D721Med (cell line): ENCODE measurements around the gene KREMEN2.

Experiments
- DNase-seq: peaks from one replicate; pipeline ENCODE4 v3.0.0; 2011; ENCODE audit warnings: low spot score; ENCODE audit not compliant: insufficient read length
- FAIRE-seq: peaks from 2 replicates; lab custom pipeline; 2011; peaks lifted over from hg19 to GRCh38; lab: Jason Lieb, UNC
- CTCF ChIP-seq: IDR thresholded peaks from 2 replicates; pipeline ENCODE4 v1.5.1; 2012; ENCODE audit warnings: mild to moderate bottlenecking, control low read depth; ENCODE audit not compliant: insufficient read depth; ENCODE audit errors: missing control alignments

The KREMEN2 gene

DNA sequence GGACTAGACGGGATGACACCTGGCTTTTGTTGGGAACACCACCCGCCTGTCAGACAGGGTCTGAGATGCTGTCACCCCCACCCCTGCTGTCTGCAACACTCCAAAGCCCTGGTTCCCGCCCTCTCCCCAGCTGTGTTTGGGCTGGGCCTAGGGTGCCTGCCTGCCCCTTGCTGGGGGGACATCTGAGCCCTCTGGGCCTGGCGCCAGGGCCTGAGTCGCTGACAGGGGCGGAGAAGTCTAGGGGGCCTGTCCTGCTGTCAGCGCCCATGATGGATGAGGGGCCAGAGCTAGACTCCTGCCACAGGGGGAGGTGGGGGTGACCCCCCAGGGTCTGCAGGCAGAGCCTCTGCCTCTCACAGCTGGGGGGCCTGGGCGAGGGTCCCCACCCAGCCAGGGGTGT lies 23.8 kb downstream of the KREMEN2 start:
- no peak for TF ChIP-seq CTCF
- FAIRE-seq (no peak), DNase-seq (no peak)

DNA sequence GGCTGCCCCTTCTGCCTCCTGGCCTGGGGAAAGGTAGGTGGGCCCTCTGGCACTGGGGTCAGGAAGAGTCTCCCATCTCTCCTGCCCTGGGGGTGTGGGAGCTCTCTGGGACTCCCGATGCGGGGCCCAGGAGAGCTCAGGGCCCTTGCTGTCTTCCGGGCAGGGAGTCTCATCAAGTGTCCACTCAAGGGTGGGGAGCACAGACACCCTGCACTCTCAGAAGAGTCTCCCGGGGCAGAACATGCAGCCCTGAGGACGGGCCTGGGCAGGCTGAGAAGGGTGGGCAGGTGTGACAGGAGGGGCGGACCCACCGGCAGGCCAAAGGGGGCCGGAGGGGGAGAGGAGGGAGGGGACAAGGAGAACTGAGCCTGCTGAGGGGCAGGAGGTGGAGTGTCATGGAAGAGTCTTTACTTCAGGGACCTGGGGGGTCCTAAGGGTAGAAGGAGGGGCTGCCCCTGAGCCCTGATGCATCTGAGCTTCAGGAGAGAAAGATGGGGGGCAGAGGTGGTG lies 24.6 kb downstream of the KREMEN2 start:
- DNase-seq (no peak), FAIRE-seq (no peak)
- TF ChIP-seq CTCF = no peak

DNA sequence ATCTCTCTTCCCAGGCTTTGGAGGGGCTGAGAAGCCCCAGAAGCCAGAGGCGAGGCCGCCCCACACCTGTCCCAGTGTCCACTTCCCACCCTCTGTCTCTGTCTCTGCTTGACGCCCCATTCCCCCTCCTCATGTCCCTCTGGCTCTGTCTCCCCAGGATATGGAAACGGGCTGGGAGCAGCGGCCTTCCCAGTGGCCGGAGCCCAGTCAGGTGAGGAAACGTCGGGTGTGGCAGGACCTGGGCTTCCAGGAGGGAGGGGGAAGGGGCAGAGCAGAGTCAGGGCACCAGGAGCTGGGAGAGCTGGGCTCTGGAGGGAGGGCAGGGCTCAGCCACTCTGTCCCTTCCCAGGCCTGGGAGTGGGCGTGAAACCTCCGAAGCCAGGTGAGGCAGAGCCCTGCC lies 26.8 kb downstream of the KREMEN2 start:
- FAIRE-seq (no peak), DNase-seq (no peak)
- no peak for TF ChIP-seq CTCF

- FAIRE-seq = no peak
- no peak for DNase-seq
These were observed 27.6 kb downstream of the KREMEN2 start for GRCh38 chr16:2991566-2992261.

DNA sequence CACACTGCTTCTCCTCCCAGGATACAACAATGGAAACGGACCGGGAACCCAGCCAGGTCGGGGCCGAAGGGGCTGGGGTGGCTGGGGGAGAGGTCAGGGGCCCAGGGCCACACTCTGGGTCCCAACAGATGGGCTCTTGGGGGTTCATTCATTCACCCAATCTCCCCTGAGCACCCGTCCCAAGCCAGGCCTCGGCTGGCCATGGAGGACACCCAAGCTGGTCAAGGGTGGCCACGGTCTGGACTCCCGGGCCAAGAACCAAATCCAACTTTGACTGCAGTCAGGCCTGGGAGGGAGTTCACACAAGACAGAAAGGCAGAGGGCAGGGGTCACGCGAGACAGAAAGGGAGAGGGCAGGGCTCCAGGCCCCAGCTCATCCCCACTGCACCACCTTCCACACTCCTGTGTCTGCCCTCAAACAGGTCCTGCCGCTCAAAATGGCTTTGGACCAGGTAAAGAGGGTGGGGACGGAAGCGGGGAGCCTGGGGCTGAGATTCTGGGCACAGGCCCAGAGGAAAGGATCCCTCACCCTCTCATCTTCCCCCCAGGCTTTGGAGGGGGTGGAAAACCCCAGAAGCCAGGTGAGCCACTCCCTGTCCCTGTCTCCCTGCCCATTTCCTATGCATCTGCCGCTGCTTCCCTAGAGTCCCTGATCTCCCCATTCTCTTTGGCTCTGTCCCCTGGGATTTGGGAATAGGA lies 28.5 kb downstream of the KREMEN2 start:
- TF ChIP-seq CTCF = no peak
- no peak for DNase-seq
- FAIRE-seq = no peak

More at GRCh38 chr16:2991566-2992261, 27.6 kb downstream of the KREMEN2 start:
- no peak for TF ChIP-seq CTCF

DNA sequence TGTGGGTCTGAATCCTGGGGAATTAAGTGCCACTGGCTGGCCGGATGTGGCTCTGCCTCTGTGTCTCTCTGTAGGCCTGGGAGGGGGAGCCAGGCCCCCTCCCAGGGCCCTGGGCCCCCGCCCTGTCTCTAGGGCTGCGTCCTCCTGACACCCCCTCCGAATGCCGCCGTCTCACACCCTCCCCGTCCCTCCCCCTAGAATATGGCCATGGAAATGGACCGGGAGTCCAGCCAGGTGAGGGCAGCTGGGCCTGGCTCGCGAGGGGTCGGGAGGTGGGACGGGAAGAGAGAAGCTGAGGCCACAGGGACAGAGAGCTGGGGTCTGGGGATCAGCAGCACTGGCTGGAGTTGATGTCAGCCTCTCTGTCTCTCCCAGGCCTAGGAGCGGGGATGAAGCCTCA lies 32.2 kb downstream of the KREMEN2 start:
- TF ChIP-seq CTCF = no peak
- FAIRE-seq = no peak

DNA sequence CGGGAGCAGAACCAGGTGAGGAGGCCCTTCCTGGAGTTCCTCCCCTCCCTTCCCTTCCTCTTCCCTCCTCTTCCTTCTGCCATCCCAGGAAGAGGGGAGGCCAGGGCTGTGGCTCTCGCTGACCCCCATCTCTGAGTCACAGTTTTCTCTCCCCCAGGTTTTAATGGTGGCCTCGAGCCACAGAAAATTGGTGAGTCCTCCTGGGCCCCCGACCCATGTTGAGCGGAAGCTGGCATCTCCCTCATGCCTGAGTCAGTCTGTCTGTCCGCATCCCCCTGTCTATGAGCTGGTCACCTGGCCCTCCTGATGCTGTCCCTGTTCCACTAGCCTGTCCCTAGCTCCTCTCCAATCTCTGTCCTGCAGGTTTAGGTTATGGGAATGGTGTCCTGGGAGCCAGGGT lies 35.9 kb downstream of the KREMEN2 start:
- no peak for TF ChIP-seq CTCF
- no peak for DNase-seq
- no peak for FAIRE-seq

More for the DNA sequence above, 32.2 kb downstream of the KREMEN2 start:
- no peak for DNase-seq
